ENCODE measurements around the gene GNG8. TPM values are rescaled to one million over a fixed set of nuclear protein-coding genes. Genes with fewer than 3 reads are reported as not detected.

Gene GNG8
- not detected for total RNA-seq

GRCh38 chr19:46635920-46636761, at the start of gene GNG8:
TSS of gene GNG8 (minus strand) at chr19:46636202. CDS start at chr19:46634682, 1,520 bp downstream.

GRCh38 chr19:46661020-46661731, 25.2 kb upstream of the GNG8 start, which contains the start of gene DACT3:
TSS of gene DACT3 (minus strand) at chr19:46661182. CDS start at chr19:46661064, 118 bp downstream.

GRCh38 chr19:46624958-46625661, 10.9 kb downstream of the GNG8 start, which contains the start of gene PTGIR:
TSS of gene PTGIR (minus strand) at chr19:46625089. CDS start at chr19:46624225, 864 bp downstream.

GRCh38 chr19:46601318-46602224, 34.4 kb downstream of the GNG8 start, which contains the start of gene CALM3:
TSS of gene CALM3 (plus strand) at chr19:46601330. CDS start at chr19:46601435, 105 bp downstream.

Other genes with a start within 250 kb of the GNG8 start
- gene CCDC8, start 222.6 kb downstream of the GNG8 start, total RNA-seq, result 43.4 TPM
- 7.1 TPM for gene PNMA8C, start 207.3 kb downstream of the GNG8 start, total RNA-seq
- gene PNMA8A, start 164.6 kb downstream of the GNG8 start, total RNA-seq, result 72.3 TPM
- 12.4 TPM for gene PNMA8B, start 140.3 kb downstream of the GNG8 start, total RNA-seq
- 277 TPM for gene CALM3, start 34.9 kb downstream of the GNG8 start, total RNA-seq
- gene PTGIR, start 11.1 kb downstream of the GNG8 start, total RNA-seq, result 2.5 TPM
- 18.5 TPM for gene DACT3, start 25.0 kb upstream of the GNG8 start, total RNA-seq
- 25.5 TPM for gene PRKD2, start 80.9 kb upstream of the GNG8 start, total RNA-seq
- 25.0 TPM for gene FKRP, start 109.9 kb upstream of the GNG8 start, total RNA-seq
- 71.9 TPM for gene STRN4, start 110.2 kb upstream of the GNG8 start, total RNA-seq
- gene SLC1A5, start 152.4 kb upstream of the GNG8 start, total RNA-seq, result 10.7 TPM
- 48.4 TPM for gene AP2S1, start 214.6 kb upstream of the GNG8 start, total RNA-seq
- 72.8 TPM for gene ARHGAP35, start 224.8 kb upstream of the GNG8 start, total RNA-seq

All from camera-type eye (tissue), 1 donor.